NB4 (cell line): ENCODE data around the gene C3.

Experiments
- DNase-seq: peaks from one replicate; pipeline ENCODE4 v3.0.0; 2010; ENCODE audit warnings: low read depth
- H3K4me3 ChIP-seq: one replicate; pipeline ENCODE4 v1.5.1; 2011; ENCODE audit warnings: mild to moderate bottlenecking, low read depth, low read length, moderate library complexity
- MYC ChIP-seq: IDR thresholded peaks from 2 replicates; pipeline ENCODE4 v1.6.1; 2011; ENCODE audit warnings: low read depth, low read length
- POLR2A ChIP-seq: IDR thresholded peaks from 2 replicates; pipeline ENCODE4 v1.6.1; 2011; ENCODE audit warnings: mild to moderate bottlenecking; ENCODE audit not compliant: insufficient read length; ENCODE audit errors: extremely low read depth
- TF ChIP-seq, protein P1 (sequence below): IDR thresholded peaks from one replicate; pipeline ENCODE4 v1.5.1; 2012; ENCODE audit warnings: low read depth, low read length
- TF ChIP-seq, protein P2 (sequence below): IDR thresholded peaks from 2 replicates; pipeline ENCODE4 v1.6.1; 2011; ENCODE audit warnings: low read depth, low read length

Gene C3

DNA sequence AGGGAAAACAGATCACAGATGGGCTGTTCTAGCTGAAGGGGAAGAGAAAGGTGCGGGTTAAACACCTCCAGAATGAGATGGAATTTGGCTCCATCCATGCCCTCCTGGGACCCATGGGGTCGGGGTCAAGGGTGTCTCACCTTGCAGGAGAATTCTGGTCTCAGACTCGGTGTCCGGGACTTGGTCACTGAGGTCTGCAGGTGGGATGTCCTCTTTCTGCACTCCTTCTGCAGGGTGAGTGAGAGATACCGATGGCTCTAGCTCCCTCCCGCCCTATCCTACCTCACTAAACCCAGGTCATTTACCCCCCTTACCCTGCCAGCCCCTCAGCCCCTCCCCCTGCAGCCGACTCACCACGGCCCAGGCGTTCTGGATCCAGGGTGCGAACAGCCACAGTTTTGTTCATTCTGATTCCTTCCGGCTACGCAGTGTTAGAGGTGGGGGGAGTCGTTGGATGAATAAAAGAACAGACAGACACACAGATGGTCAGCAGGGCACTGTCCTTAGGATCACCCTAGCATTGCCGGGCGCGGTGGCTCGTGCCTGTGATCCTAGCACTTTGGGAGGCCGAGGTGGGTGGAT, 24.1 kb downstream of the C3 start:
- no peak for DNase-seq
- TF ChIP-seq, protein P1, sequence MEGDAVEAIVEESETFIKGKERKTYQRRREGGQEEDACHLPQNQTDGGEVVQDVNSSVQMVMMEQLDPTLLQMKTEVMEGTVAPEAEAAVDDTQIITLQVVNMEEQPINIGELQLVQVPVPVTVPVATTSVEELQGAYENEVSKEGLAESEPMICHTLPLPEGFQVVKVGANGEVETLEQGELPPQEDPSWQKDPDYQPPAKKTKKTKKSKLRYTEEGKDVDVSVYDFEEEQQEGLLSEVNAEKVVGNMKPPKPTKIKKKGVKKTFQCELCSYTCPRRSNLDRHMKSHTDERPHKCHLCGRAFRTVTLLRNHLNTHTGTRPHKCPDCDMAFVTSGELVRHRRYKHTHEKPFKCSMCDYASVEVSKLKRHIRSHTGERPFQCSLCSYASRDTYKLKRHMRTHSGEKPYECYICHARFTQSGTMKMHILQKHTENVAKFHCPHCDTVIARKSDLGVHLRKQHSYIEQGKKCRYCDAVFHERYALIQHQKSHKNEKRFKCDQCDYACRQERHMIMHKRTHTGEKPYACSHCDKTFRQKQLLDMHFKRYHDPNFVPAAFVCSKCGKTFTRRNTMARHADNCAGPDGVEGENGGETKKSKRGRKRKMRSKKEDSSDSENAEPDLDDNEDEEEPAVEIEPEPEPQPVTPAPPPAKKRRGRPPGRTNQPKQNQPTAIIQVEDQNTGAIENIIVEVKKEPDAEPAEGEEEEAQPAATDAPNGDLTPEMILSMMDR, result no peak
- H3K4me3 ChIP-seq, result no peak overlapping the region

GRCh38 chr19:6694147-6694815, 26.2 kb downstream of the C3 start:
- H3K4me3 ChIP-seq, result no peak overlapping the region
- no peak for TF ChIP-seq POLR2A
- TF ChIP-seq, protein P2, sequence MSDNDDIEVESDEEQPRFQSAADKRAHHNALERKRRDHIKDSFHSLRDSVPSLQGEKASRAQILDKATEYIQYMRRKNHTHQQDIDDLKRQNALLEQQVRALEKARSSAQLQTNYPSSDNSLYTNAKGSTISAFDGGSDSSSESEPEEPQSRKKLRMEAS, result no peak
- TF ChIP-seq MYC, result no peak
- TF ChIP-seq, protein P1, result no peak
- DNase-seq, result no peak

GRCh38 chr19:6693681-6694080, 26.8 kb downstream of the C3 start:
- no peak for TF ChIP-seq MYC
- TF ChIP-seq, protein P1, result no peak
- no peak for TF ChIP-seq POLR2A
- TF ChIP-seq, protein P2, result no peak
- H3K4me3 ChIP-seq, result no peak overlapping the region
- DNase-seq, result peak; percentile 37

- TF ChIP-seq POLR2A (no peak), MYC (no peak)
- TF ChIP-seq, protein P2, result no peak
- TF ChIP-seq, protein P1, result no peak
- no peak overlapping the region for H3K4me3 ChIP-seq
- DNase-seq, result no peak
Observed at GRCh38 chr19:6693056-6693471, 27.4 kb downstream of the C3 start.

GRCh38 chr19:6692027-6692426, 28.4 kb downstream of the C3 start:
- TF ChIP-seq, protein P2, result no peak
- no peak overlapping the region for H3K4me3 ChIP-seq
- DNase-seq, result no peak

DNA sequence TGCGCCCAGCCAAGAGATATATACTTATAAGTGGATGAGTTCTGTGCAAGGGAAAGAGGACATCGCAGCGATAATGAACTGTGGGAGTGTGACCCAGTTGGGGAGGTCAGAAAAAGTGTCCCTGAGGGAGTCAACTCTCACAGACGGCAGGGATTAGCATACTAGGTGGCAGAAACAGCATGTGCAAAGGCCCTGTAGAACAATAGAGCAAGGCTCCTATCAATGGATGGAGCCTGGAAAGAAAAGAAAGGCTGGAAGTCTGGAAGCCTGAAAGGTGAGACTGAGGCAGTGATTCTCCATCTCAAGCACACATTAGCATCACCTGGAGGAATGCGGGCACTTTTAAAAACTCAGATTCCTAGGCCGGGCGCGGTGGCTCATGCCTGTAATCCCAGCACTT, 29.1 kb downstream of the C3 start:
- H3K4me3 ChIP-seq, result no peak overlapping the region
- no peak for DNase-seq
- TF ChIP-seq MYC (no peak), POLR2A (no peak)
- TF ChIP-seq, protein P1, result no peak
- TF ChIP-seq, protein P2, result no peak
